ENCODE measurements around the gene ASIC4. TPM values are rescaled to one million over a fixed set of nuclear protein-coding genes. Genes with fewer than 3 reads are reported as not detected.

ASIC4 gene
- total and polyA plus RNA-seq, 9 of the 15 experiments (the other 6 are each of a cell fraction or from before 2014, with no cell fraction given), result 0.07 to 19.2 (median 4.8) TPM

- TF ChIP-seq CTCFL (IDR thresholded peaks at IDR 0.05; ENCODE audit: borderline replicate concordance, insufficient read depth, low read depth, low read length, poor library complexity, severe bottlenecking) (no peak), ZNF79 (CRISPR knock-in tag; IDR thresholded peaks at IDR 0.05; ENCODE audit: low read depth) (no peak), CBX2 (IDR thresholded peaks at IDR 0.05; ENCODE audit: insufficient read depth, low read length, poor library complexity, severe bottlenecking) (no peak)
Observed at GRCh38 chr2:219537657-219538488, 23.6 kb downstream of the ASIC4 start (continued).

DNA sequence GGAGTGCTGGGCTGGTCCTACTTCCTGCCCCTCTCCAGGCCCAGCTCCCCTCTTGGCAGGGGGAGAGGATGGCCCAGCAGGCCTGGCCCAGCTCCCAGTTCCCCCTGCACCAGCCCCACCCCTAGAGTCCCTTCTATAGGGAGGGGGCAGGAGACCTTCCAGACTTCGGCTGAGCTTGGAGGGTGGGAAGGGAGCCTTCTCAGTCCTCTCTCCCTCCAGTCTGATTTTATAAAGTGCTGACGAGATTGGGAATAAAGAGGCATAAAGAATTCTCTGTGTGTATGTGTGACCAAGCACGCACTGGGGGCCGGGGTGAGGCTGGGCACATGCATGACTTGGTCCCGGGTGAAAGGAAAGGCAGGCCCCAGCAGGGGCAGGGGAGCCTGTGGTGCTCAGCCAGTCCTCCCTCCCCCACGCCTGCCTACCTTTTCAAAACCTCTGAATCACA, 24.2 kb downstream of the ASIC4 start:
- Histone ChIP-seq H2AFZ (ENCODE audit: low read depth, low read length) (no peak overlapping the region), H4K20me1 (replicated peaks; ENCODE audit: control insufficient read depth, insufficient read depth, low read length) (peaks cover 18% of the 10 kb centered on the region; the same call in 1 of the 2 replicates), H3K9me1 (ENCODE audit: control insufficient read depth, insufficient read depth, low read length) (no peaks in the 10 kb centered on the region), H3K9ac (ENCODE audit: insufficient read depth in 1 of 2, low read depth in 2 of 2, low read length in 2 of 2) (no peak overlapping the region; a peak in 1 of 4 replicates), H3K4me1 (replicated peaks in 1 of 2; ENCODE audit: control insufficient read depth in 2 of 2, insufficient read depth in 2 of 2, low read length in 2 of 2) (peaks cover 0 to 60% of the 10 kb centered on the region in 2 experiments; a peak in 3 of 5 replicates), H3K4me3 (no peak overlapping the region), H3K36me3 (ENCODE audit: control insufficient read depth, insufficient read depth, low read length) (peaks cover 45% of the 10 kb centered on the region; the same call in 2 of the 3 replicates), H3K9me3 (replicated peaks; ENCODE audit: control insufficient read depth, insufficient read depth, low read depth, low read length) (no peaks in the 10 kb centered on the region), H3K4me2 (ENCODE audit: insufficient read depth, low read length) (no peak overlapping the region), H3K27ac (ENCODE audit: extremely low read depth, low read depth, low read length) (no peak overlapping the region), H3K79me2 (ENCODE audit: control insufficient read depth, insufficient read depth, low read length) (peaks cover 17% of the 10 kb centered on the region), H3K27me3 (ENCODE audit: control insufficient read depth in 2 of 2, insufficient read depth in 2 of 2, low read length in 2 of 2) (no peaks in the 10 kb centered on the region)
- ATAC-seq (no peak), DNase-seq (ENCODE audit: extremely low read depth in 1 of 4, low spot score in 3 of 4) (no peak), FAIRE-seq (no peak)
- CTCF ChIA-PET (ENCODE audit: low intra/inter-chr PET ratio), result interaction anchor here (0.8 kb wide), 1 partner anchor 56 kb away, joined by 3 read pairs; no protein-coding TSS in a partner anchor
- intact Hi-C loops (cut with micrococcal nuclease) (no loop called here), in situ Hi-C loops (cut with MboI) (no loop called here)
- POLR2A ChIA-PET, result interaction anchor here (0.5 to 1.1 kb wide), 2 partner anchors 58 to 164 kb away, joined by 3 read pairs; no protein-coding TSS in a partner anchor
- 84% methylated on average over 5 of the region's 6 CpGs for WGBS (ENCODE audit: insufficient coverage, low coverage, missing lambda C conversion rate)
- BruUV-seq (replicated peaks), result no TSS peak
- TF ChIP-seq SRF (CRISPR knock-in tag; IDR thresholded peaks at IDR 0.05), result no peak
- no peak for TF ChIP-seq ZBTB26 (CRISPR knock-in tag; IDR thresholded peaks at IDR 0.05)
- TF ChIP-seq MLX (CRISPR knock-in tag; conservative IDR thresholded peaks at IDR 0.05), result no peak
- TF ChIP-seq PHF20 (IDR thresholded peaks at IDR 0.05; ENCODE audit: partially characterized antibody), result no peak
- no peak for TF ChIP-seq MCM5 (IDR thresholded peaks at IDR 0.05; ENCODE audit: low read depth)
- TF ChIP-seq CBX2 (IDR thresholded peaks at IDR 0.05; ENCODE audit: insufficient read depth, low read length, poor library complexity, severe bottlenecking), result no peak
- no peak for TF ChIP-seq AFF1 (IDR thresholded peaks at IDR 0.05; ENCODE audit: low read depth in 1 of 2, partially characterized antibody in 2 of 2)

All from K562 (cell line).